Stimulated activated CD4-positive, alpha-beta T cell treated with anti-CD3 and anti-CD28 coated beads, Interleukin-15, amount 100 ng/mL, for 1 hour (primary cell): ENCODE measurements around the gene GPR82.
"Not testable (repeated sequence)": the region's sequence is repeated elsewhere in the genome, so short reads cannot be mapped to it uniquely, and the experiment has no call there.

ENCODE experiments used
- DNase-seq, 2 donors: peaks; one replicate each; pipeline ENCODE4 v3.0.0-alpha.2; 2020; ENCODE audit warnings: low read depth in 1 of 2, low spot score in 1 of 2

Gene GPR82

DNA sequence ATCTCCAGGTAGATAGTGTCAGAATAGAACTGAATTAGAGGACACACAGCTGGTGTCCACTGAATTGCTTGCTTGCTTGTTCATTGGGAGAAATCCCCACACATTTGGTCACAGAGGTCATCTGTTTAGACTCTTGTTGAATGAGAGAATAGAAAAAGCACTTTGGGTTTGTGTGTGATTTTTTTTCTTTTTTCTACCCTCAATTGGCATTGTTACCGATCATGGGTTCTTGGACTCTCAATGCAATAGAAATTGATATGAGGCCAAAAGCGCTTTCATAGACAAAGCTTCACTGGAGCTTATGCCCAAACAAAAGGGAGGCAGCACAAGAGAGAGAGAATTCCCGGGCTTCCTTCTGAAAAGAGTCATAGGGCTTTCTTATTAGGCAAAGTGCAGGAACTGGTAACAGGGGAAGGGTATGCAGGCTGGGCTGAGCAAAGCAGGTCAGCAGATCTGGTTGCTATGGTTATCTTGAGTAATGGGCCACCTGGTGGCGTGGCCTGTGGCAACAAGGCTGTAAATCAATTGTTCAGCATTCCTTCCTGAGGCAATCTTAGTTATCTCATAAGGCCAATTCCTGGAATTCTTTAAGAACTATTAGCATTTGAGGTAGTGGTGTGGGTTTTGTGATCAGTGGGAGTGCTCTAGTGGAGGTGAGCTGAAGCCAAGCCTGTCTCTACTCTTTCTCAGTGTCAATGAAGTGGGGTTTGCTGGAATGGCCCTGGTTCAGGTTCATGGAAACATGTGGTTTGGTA, 5.3 kb upstream of the GPR82 start:
- no peak for DNase-seq

DNA sequence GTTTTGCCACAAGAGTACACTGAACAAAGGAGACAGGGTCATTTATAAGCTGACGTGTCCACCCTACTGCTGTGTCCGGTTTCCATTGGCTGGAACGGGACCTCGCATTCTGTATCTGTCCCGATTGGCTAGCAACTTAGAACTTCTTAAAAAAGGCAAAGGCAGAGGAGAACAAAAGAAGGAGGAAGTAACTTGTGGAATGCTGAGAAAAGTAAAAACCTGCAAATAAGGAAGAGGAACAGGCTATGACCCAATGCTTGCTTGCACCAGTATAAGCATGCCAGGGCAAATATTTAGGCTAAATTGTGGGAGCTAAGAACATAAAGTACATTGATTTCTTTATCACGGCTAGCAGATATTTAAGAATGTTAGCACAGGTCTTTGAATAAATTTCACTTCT, 4.4 kb upstream of the GPR82 start:
- DNase-seq = not testable (repeated sequence)

DNA sequence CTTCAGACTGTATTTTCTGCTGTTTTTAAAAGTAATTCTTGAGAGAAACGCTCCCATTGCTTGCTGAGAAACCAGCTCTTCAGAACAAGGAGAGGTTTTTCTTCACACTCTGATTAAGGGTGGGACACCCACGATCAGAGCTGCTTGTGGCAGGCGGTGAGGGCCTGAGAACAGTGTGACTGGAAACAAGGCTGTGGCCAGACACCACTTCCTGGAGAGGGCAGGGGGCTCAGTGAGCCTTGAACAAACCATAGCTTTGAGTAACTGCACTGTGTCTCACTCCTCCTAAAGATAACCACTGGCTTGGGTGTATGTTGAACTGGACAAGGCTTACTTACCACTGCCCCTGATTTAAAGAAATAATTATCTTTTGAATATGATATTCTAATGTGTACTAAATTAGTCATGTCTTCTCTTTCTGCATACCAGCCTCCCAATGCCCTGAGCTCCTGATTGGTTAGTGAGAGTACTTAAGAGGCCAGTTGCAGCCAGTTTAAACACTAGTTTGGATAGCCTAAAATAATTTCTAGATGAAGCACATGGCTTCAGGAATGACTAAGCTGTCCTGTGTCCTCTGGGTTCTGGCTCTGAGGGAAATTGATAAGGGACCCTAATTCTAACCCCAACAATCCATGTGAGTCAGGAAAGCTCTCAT, 3.7 kb upstream of the GPR82 start:
- DNase-seq = peak in 1 of 2 donors; percentile 7

DNA sequence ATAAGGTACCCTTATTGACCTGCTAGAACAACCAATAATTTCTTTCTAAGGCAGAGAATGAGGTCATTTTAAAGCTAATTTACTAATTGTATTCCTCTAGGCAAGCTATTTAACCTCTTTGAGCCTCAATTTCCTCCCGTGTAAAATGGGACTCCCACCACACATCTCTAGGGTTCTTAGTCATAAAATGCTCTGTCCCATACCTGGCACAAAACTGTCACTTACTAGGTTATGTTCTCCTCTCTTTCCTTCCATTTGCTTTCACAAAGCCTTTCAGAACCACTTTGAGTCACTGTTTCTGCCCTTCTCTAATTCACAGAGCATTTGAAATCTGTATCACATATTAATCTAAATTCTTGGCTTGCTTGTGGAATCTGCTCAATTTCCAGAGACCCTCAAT, 2.4 kb upstream of the GPR82 start:
- DNase-seq = no peak

DNA sequence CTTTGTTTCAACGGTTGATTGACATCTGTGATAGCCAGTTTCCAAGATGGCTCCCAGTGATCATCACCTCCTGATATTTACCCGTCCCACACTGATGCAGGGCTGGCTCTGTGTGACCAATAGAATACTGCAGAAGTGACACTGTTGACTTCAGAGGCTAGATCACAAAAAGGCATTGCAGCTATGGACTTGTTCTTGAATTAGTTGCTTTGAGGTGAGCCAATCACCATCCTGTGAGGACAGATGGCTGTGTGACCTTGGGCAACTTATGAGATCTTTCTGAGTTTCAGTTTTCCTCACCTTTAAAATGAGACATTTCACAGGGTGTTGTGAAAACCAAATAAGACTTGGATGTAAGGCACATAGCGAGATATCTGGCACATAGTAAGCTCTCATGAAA, 1.8 kb upstream of the GPR82 start:
- no peak for DNase-seq

DNA sequence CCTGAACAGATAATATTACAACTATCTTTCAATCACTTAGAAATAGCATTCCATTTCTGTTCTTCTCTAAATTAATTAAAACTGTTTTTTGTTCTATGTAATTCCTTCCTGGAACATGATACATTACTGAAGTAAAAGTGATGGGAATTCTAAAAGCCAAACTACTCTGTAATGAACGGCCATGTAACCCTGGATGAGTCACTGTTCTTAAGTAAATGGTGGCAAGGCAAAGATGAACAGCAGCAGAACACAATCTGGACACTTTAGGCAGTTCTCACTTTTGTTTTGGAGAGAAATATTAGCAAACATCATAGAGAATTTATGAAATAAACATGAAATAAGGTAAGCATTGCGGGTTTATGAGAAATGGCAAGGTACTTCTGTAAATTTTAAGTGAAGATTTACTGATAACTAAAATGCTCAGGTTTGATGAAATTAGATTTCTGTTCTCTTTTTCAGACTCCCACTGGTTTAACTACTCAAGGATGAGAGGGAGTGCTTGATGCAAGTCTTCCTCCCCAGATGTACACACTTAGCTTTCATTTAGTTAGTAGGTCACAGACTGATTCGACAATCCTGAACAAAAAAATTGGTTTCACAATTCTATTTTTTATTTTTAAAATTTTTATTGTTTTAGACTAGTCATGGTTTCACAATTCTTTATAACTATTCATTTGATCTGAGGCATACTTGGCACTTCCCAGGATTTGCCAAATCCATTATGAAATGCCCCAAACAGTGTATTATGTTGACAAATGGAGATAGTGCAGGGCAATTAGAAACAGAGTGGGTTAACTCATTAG, 964 bp upstream of the GPR82 start:
- DNase-seq = no peak

DNA sequence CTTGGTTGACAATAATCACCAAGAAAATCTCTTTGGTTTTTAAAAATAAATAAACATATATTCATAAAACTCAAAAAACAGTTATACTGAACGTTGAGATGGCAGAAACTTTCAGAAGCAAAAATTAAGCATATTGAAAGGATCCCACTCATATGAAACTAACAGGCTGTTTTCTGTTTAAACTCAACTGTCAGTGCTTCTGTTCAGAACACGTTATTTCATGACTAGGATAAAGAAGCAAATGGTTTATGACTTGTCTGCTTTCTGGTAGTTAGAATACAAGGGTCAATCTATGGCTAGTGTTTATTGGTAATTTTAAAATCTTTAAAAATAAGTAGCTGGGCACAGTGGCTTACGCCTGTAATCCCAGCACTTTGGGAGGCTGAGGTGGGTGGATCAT, 4.1 kb downstream of the GPR82 start:
- no peak for DNase-seq

DNA sequence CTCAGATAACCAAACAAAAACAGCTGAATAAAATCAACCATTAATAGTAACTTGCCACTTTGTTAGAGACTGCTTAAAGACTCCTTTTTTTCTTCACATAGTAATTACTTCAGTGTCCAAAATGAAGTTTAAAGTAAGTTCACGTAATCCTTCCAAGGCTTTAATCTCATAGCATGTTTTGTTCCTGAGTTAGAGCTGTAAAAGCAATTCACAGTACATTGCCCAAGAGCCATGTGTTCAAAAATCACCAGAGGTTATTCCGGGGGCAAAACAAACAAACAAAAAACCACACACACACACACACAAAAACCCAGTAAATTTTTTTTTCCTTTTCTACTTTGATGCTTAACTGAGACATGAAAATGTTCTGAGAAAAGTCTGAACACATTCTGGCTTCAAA, 6.1 kb downstream of the GPR82 start:
- DNase-seq = no peak

DNA sequence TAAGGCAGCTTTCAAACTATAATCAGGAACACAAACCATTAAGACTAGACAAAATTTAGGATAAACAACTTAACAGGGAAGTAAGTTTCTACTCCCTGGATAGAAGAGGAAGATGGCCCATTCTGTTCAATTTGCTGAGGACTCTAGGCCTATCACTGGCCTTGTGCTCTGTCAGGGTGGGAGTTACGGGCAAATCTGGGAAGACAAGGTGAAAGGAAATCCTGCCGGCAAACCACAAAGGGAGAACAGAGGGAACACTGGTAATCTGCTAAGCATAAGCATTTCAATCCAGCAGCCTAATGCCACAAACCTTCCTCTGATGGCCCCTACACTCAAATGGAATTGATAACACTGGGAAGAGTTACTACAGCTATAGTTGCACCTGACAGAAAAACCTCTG, 8.3 kb downstream of the GPR82 start:
- no peak for DNase-seq

DNA sequence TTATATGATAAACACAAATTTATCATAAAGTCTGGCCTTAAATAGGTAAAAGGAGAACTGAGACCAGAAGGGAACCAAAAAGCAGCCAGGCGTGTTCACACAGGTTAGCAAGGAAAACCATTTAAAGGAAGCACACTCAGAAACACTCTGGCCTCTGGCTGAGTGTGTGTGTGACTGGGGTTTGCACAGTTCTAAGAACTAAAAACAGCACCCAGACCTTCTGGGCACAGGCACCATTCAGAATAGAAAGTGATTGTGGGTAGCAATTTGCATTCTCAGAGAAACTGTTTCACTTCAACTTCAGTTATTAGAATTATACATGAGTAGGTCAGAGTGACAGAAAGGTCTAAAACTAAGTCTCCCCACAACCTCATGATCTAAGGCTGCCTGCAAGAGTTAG, 10.0 kb downstream of the GPR82 start:
- DNase-seq = no peak

DNA sequence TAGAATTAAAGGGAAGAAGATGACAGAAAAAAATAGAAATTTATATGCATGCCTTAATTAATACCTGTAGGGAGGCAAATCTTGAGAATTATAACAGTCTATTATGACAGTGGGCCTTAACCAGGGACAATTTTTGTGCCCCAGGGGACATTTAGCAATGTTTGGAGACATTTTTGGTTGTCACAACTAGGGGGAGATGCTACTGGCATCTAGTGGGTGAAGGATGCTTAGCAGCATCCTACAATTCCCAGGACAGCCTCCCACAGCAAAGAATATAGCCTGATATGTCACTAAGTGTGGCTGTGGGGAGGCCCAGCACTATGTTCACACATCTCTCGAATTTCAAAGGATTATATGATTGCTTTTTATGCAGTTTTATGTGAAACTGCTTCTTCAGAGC, 10.5 kb downstream of the GPR82 start:
- DNase-seq = no peak

DNA sequence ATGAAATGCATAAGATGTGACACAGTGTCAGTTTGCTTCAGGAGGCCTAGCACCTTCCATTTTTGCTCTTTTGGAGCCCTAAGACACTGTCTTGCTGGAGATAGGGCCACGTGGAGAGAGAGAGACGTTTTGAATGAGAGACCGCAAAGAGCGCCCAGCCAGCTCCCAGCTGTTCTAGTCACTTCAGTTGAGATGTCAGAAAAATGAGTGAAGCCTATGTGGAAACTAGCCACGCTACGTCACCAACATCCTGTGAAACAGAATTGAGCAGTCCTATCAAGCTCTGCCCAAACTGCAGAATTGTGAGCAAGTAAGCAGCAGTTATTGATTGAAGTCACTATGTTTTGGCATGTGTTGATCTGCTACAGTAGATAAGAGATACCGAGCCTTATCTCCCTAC, 13.1 kb downstream of the GPR82 start:
- DNase-seq = no peak

DNA sequence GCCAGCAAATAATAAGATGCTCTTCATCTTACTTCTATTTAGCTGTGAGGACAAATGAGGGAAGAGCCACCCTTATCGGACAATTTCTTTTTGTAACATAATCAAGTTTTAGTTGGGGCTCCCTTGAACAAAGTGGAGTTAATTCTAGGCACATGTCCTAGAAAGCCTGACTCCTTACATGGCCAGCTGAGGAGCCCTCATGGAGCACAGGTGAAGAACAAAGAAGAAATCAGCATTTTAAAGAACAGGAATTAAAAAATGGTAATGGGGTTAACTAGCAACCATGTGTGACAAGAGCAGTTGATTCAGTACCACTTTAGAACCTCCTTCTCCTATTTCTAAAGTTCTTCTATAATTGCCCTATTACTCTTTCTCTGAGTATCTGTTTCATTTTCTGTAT, 15.9 kb downstream of the GPR82 start:
- DNase-seq = no peak

DNA sequence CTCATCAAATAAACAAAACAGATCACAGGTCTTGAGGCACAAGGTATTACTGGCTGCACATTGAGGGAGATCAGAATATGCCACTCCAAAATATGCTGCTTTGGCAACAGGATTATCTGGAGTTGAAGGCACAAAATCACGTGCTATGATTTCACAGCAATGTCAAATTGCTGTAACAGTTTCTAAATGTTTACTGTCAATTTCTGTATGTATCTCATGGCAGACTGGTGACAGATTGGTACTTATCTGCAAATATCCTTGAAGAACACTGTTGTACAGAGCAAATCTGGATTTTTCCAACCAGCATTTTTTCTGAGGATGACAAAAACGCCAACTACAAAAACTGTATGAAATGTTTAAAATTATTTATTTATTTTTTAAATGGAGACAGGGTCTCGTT, 26.7 kb downstream of the GPR82 start:
- DNase-seq = no peak

DNA sequence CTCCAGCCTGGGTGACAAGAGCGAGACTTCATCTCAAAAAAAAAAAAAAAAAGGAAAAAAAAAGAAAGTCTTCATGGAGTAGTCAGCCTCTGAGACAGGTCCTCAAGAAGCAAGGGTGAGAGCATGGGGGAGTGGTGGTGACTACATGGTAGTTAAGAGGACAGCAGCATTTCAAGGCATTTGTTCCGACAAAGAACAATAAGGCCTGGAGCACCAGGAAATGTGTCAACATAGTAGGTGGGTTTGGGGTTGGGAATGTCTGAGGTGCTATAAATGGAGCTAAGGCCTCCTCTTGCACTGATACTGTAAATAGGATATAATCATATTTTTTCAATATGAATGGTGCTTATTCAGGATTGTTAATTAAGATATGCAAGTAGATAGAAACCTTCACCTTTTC, 34.4 kb downstream of the GPR82 start:
- DNase-seq = no peak

DNA sequence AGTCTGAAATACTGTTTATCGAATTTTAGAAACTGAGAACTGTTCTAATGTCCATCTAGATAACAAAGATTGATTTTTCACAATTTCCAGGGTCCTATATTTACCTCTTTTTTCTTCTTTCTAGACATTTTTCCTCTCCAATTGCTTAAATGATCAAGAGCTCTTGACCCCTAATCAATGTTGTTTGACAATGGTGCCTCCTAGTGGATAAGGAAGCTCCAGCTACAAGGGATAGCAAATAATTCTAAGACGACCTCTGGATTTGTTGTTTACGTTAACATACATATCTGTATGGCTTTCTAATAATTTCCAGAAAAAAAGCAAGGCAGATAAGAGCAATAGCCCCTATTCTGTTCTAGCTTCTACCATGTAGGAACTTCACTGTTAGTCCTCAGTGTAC, 35.8 kb downstream of the GPR82 start:
- no peak for DNase-seq

DNA sequence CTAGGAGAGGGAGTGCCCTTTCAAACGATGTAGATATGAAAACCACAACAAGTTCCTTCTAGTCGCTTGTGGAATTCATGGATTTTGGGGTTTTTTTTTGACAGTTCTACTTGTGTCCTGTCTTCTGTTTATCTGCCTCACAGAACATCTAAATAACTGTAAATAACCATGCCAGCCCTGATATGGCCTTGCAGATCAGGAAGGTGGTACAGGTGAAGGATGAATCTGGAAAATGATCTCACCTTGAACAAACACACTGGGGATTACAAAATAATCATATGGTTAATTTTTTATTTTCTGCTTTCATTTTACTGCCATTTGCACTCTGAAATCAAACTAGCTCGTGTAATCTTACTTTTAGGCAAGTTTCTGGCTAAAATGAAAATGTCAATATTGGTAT, 37.2 kb downstream of the GPR82 start:
- DNase-seq = no peak

DNA sequence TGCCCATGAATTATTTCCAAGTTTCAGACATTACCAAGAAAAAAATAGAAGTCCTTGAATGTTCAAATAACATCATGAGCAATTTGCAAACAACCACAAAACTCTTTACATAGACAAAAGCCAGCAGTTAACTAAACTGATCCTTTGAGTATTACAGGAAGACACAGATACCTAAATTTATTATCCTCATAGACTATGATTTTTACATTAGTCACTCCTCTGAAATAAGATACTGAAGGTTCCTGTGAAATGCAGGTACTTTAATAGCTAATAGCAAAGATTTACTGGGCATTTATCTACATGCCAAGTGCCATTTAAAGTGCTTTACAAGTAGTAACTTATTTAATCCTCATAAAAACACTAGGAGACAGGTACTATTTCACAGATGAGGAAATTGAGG, 37.7 kb downstream of the GPR82 start:
- DNase-seq = no peak

DNA sequence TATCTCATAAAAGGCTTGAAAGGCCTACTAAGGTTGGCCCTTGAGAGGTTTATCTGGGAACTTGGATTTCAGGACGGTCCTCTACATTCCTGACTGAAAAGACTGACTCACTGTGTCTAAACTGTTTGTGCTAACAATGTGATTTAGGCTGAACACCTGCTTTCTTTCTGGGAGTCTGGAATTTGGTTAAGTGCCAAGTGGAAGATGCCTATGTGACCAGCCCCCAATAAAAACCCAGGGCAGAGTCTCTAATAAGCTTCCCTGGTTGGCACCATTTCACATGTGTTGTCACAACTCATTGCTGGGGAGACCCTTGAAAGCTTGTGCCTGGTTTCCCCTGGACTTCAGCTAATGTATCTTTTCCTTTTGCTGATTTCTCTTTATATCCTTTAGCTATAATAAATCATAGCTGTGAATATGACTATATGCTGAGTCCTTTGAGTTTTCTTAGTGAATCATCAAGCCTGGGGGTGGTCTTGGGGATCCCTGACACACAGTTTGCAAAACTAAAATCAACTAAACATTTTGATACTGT, 55.1 kb downstream of the GPR82 start:
- DNase-seq = no peak
